Activated CD4-positive, alpha-beta T cell treated with anti-CD3 and anti-CD28 coated beads, Interleukin-2, amount 50 U/mL, for 16 hours (primary cell): ENCODE data around the gene LPCAT1.

ENCODE experiments used
- DNase-seq: peaks from one replicate; pipeline ENCODE4 v3.0.0-alpha.2; 2020

LPCAT1 gene

DNA sequence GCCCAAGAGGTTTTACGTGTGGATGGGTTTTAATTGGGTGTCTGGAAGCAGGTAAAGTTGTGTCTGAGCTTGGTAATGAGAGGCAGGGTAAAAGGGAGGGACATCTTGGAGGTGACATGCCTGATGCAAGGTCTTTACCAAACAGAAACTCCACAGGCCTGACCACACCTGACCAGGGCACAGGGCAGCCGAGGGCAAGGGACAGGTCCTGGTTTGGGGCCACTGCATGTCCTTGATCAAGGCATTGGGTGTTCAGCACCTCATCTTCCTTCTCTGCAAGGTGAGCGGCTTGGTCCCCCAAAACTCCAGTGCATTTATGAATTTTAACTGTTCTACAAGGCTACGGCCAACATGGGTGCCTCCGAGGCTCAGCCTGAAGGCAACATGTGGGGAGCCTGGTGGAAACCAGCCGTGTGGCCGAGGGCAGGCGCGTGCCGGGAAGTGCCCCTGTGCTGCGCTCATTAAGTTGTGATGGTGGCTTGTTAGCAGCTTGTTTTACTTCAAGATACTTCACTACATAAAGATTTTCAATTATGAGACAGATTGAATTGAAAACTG, 30.7 kb upstream of the LPCAT1 start:
- no peak for DNase-seq

DNA sequence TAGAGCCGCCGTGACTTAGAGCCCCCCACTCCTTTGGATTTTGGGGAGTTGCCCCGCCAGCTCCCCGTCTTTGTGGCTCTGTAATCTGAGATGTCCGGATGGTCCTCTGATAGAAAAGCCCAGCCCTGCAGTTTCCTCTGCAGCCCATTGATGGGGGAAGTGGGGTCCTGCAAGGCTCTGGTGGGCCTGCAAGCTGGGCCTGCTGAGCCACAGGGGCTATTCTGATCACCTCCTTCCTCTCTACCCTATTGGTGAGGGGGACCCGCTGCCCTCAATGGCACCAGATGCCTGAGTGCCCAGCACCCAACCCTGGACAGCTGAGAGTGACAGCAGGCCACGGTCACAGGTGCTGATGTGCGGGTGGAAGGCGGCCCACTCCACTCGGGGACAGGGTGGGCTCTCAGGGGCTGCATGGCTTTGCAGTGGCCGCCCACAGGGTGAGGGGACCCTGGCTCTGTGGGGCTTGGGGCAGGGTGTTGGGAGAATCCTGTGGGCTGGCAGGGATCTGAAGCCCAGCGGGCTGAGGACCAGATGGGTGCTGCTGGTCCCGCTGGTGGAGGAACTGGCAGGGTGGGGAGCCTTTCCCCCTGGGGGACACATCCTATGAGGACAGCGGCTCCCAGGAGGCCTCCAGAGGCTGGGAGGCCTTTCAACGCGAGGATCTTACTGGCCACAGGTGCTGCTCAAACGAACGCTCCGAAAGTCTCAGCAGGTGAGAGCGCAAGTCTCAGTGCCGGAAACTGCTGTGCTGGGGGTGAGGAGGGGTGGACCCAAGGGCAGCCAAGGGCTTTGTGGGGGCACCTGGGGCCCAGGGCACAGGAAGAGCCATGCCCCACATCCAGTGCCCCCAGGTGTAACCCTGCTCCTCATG, 30.0 kb upstream of the LPCAT1 start:
- no peak for DNase-seq

GRCh38 chr5:1552521-1553255, 28.9 kb upstream of the LPCAT1 start:
- DNase-seq, result no peak

- DNase-seq, result no peak
Measured at GRCh38 chr5:1551426-1552301, 27.9 kb upstream of the LPCAT1 start.

DNA sequence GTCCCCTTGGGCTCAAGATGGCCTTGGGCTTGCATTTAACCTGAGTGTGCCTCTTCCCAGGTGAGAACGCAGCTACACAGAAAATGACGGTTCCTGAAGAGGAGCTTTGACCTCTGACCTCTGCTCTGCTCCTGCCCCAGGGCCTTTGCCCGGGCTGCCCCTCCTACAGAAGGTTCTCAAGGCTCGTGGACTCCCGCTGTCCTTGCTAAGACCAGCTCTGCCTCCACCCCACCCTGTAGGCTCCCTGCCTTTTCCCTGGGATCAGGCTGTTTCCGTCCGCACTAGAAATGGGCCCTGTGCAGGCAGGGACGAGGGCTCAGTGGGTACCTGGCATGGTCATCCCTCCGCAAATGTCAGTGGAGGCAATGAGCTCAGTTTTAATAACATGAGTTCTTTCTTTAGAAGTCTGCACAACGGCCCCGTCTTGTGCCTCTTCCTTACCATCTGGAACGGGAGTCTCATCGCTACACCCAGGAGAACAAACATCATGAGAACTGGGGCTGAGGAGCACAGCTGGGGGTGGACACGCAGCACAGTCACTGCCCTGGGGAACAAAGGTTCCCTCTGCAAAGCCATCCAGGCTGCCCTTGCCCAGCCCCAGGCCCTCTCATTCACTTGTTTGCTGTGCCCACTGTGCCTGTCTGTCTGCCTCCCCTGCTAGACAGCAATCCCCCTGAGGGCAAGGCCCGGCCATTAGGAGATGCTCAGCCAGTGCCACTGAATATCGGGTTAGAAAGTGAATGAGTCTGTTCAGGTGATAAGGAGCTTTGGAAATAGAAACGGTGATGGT, 26.7 kb upstream of the LPCAT1 start:
- DNase-seq, result no peak

DNA sequence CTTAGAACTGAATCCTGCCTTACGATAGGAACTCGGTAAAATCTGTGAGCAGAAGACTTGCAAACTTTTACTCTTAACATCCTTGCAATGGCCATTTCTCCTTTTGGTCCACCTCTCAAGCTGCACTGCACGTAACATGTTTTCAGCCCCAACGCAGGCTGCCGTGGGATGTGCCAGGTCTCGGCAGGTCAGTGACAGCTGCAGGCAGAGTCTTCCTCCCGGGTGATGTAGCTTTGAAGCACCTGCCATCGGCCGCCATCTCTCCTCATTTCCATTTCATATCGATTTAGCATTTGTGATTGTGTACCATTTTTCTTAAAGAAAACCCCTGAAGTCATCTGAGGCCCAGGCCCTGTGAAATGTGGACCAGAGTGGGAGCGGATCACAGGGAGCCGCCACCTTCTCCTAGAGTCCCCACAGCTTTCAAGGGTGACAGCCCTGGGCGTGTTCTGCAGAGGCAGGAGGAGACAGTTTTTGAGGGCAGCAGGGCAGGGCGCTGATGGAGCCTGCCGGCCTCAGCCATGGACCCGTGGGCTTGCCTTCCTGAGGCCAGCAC, 25.8 kb upstream of the LPCAT1 start:
- DNase-seq, result no peak

DNA sequence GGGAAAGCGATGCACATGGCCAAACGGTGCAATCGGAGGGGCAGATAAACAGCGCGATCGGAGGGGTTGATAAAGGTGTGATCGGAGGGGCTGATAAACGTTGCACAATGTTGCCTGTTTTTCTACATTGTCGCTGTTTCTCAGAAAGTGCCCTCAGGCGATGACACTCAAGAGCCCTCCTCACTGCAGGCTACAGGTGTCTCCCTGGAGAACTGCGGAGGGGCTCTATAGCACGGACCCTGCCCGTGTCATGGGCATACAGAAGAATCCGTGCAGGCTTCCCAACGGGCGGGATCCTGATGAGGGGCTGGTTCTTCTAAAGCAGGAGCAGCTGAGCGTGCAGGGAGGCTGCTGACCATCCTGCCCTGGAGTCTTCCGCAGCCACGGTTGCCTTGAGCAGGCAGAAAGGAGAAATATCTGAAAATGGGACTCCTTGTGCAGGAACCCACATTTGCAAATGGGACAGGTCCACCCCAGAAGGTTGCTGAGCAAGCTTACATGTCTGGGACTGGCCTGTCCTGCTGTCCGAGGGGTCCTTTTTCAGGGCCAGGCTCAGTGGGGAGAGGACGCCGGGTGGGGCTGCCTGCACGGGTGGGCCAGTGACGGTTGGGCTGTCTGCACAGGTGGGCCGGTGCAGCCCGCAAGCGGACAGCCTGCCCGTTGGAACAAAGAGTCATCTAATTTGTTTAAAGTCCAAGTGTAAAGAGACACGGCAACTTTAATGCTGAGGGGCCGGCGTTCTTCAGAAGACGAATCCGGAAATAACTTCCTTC, 25.1 kb upstream of the LPCAT1 start:
- DNase-seq, result no peak

GRCh38 chr5:1547655-1548054, 23.9 kb upstream of the LPCAT1 start:
- DNase-seq, result no peak

DNA sequence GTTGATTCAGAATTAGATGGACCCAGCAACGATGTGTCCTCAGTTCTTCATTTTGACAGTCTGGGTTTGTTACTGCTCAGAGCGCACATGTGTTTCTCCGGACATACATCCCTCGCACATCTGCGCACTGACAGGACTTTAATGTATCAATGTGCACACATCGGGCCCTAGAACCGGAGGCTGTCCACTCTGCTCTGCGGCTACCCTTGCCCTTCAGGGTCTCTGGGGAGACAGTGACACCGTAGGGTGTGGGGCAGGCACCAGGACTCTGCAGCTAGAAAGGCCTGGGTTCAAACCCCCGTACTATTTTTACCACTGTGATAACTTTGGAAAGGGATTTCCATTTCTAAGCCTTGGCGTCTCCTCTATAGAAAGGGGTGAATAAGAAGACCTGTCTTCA, 23.5 kb upstream of the LPCAT1 start:
- DNase-seq, result no peak

GRCh38 chr5:1546556-1546955, 22.8 kb upstream of the LPCAT1 start:
- DNase-seq, result no peak

- no peak for DNase-seq
Measured at GRCh38 chr5:1545805-1546355, 22.1 kb upstream of the LPCAT1 start.

- no peak for DNase-seq
Measured at GRCh38 chr5:1545126-1545804, 21.5 kb upstream of the LPCAT1 start.

DNA sequence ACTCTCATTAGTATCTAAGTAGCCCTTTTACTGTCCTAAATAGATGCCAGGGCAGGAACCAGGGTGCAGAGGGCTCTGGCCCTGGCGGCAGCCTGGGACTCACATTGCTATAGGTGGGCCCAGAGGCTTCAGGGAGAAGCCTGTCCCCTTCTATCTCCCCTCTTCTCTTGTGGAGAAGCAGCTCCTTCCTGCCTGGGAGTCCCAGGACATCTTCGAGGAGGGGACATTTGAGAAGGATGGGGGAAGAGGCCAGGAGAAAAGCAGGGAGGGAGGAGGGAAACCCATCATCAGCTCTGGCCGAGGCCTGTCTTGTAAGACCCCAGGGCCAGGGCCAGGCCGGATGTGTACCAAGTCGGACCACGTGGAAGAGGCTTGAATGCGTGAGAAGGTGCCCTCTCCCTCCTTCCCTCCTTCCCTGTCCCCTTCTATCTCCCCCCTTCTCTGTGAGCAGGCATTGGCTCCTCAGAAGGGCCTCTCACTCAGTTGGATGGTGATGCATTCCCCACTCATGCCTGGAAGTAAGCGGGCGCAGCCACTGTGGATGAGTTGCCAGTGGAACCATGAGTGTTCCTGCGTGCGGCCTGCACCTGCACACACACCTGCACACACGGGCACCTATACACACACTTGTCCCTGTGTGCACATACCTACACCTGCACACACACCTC, 20.7 kb upstream of the LPCAT1 start:
- DNase-seq, result no peak

GRCh38 chr5:1543398-1544293, 19.9 kb upstream of the LPCAT1 start:
- no peak for DNase-seq

- no peak for DNase-seq
Measured at GRCh38 chr5:1542781-1543180, 19.0 kb upstream of the LPCAT1 start.

GRCh38 chr5:1541702-1542400, 18.1 kb upstream of the LPCAT1 start:
- DNase-seq, result no peak

DNA sequence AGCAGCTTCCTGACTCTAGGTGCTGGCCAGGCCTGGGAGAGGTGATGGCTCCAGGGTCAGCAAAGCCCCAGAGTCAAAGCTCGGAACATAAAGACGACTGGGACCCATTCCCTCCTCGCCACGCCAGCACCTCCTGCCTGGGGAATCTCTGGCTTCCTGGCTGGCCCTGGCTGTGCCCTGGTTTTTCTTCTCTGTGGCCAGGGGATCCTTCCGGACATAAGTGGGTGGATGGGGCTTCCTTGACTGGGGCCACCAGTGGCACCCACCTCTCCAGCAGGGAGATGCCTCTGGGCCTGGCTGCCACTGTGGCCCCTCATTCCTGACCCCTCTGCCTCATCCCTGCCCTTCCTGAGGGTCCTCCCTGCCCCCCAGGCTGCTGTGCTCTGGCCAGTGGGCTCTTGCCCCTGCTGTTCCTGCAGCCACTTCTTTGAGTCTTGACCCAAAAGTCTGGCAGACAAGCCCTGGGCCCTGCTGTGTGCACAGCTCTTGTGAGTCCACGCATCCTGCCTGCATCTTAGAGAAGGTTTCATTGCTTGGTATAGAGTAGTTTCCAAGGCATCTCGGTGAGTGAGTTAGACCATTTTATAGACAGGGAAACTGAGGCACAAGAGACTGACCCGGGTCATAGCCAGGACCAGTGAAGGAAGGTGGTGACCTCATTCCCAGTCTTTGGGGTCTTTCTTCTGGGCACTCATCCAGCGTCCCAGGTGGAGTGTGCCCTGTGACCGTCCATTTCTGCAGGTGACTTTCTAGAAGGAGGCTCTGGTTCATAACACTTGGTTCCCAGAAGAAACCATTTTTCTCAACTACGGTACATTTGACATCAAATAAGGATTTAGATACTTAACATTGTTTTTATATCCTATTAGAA, 17.3 kb upstream of the LPCAT1 start:
- no peak for DNase-seq
